KG1 (cell line): ENCODE results near the gene CBARP.
A peak's percentile ranks its signal among the peaks of the same experiment; 100 is the strongest.

Source experiments
- DNase-seq: peaks from one replicate; lab custom pipeline; 2025; lab: John Stamatoyannopoulos, UW

The CBARP gene, protein sequence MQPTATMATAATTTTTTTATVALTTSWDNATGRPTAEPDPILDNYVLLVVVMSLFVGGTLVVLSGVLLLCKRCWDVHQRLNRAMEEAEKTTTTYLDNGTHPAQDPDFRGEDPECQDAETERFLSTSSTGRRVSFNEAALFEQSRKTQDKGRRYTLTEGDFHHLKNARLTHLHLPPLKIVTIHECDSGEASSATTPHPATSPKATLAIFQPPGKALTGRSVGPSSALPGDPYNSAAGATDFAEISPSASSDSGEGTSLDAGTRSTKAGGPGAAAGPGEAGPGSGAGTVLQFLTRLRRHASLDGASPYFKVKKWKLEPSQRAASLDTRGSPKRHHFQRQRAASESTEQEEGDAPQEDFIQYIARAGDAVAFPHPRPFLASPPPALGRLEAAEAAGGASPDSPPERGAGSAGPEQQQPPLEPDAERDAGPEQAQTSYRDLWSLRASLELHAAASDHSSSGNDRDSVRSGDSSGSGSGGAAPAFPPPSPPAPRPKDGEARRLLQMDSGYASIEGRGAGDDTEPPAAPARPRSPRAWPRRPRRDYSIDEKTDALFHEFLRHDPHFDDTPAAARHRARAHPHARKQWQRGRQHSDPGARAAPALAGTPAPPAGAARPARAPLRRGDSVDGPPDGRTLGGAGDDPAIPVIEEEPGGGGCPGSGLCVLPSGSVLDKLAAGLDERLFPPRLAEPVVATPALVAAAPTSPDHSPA

GRCh38 chr19:1237754-1238368 is at the start of gene CBARP:
TSS of gene CBARP (minus strand) at chr19:1238005. CDS start at chr19:1236100, 1,905 bp downstream.
- DNase-seq, result no peak

DNA sequence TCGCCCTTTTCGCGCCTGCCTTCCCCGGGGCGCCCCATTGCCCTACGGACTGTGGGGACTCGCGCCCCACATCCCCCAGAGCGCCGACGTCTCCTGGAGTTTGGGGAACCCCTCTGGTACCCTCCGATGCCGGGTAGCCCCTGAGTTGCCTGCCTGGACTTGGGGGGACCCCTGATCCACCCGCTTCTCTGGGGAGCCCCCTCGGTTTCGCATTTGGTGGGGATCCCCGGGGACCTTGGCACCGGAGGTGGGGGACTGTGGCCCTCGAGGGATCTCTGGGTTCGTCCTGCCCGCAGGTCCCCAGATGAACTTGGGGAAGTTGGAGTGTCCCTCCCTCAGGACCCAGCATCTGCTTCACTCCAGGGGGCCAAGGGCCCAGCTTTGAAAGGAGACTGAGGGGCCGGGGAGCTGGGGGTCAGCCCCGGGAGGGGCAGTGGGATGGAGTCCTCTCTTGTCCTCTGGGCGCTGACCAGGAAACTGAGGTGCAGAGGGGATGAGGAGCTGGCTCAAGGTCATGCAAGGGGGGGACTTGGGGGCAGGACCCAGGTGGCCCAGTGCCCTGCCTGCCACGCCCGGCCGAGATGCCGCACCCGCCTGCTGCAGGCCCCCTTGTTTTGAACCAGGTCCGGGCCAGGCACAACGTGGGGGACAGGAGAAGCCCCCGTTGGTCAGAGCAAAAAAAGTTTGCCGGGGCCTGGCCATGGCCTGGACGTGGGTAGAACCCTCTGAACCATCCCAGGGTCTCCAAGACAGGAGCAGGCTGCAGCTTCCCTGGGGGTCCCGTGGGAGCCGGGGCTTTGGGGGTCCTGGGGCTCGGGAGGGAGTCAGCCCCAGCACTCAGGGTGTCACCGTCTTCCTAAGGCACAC is 48.9 kb upstream of the CBARP start:
- DNase-seq, result no peak

DNA sequence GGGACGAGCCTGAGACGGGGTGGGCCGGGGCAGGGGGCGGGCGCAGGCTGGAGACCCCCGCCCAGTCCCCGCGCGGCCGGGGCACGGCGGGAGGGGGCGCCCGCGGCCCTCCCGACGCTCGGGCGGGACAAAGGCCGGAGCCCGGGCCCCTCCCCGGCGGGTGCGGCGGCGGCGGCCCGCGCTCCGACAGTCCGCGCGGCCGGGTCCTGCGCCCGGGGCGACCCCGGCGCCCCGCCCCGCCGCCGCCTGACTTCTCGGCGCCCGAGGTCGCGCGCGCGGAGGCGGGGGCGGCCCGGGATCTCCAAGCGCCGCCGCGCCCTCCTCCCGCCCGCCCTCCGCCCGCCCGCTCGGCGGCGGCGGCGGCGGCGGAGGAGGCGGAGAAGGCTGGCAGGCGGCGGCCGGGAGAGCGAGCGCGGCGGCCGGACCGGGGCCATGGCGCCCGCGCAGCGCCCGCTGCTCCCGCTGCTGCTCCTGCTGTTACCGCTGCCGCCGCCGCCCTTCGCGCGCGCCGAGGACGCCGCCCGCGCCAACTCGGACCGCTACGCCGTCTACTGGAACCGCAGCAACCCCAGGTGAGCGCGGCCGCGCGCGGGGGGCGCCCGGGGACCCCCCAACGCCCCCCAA is 48.0 kb upstream of the CBARP start, which contains the start of gene EFNA2:
EFNA2 (plus strand) TSS at position 137 of the 624 bp plus-strand sequence; CDS start at position 433, 296 bp downstream.
- no peak for DNase-seq

DNA sequence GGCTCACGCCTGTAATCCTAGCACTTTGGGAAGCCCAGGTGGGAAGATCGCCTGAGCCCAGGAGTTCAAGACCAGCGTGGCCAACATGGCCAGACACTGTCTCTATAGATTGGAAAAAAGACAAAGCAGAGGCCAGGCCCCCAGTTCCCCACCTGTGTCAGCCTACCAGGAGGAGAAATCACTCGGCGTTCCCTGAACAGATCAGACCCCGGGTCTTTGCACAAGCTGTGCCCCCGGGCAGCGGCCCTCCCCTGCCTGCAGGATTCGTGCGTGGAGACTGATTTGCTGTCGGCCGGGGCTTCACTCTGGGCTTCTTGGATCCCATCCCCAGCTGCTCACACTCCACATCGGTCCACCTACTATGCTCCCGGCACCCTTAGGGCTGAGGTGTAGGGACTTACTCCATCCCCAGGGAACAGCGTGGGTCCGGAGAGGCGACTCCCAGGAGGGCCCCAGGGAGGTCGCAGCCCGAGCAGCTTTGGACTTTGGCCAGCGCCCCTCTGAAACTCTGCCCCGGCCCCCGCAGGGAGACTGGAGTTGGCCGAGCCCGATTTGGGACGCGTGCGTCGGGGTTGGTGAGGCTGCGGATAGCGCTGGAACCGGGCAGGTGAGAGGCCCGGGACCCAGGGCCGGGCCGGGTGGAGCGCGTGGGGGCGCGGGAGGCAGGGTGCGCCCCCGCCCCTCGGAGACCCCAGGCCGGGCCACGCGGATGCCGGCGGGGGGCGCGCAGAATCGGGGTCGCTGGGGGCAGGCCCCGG is 47.4 kb upstream of the CBARP start:
- no peak for DNase-seq

DNA sequence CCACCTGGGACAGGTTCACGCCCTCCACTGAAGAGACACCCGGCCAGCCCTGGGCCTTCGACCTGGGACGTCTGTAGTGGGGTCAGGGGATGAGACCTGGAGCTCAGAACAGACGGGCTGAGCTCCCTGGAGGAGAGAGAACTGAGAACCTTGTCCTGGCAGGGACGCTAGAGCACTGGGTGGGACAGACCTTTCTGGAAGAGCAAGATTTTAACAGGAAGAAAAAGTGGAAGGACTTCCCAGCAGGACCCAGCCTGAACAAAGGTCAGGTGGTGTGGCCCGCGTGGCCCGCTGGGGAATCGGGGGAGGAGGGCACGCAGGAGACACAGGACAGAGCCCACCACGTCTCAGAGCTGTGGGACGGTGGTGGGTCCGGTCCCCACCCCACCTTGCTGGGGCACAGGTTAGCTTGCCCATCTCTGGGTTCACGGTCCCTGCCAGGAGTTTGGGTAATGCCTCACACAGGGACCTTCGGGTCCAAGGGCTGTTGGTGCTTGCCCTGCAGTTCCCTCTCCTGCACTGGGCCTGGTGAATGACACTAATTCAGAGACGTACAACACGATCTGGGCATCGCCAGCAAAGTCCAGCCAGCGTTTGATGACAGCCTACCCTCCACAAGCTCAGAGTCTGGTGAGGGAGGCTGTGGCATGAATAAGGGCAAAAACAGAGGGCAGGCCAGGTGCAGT is 46.6 kb upstream of the CBARP start:
- DNase-seq, result no peak

GRCh38 chr19:1283917-1284292 is 46.1 kb upstream of the CBARP start:
- no peak for DNase-seq

GRCh38 chr19:1283207-1283916 is 45.6 kb upstream of the CBARP start:
- DNase-seq, result no peak

DNA sequence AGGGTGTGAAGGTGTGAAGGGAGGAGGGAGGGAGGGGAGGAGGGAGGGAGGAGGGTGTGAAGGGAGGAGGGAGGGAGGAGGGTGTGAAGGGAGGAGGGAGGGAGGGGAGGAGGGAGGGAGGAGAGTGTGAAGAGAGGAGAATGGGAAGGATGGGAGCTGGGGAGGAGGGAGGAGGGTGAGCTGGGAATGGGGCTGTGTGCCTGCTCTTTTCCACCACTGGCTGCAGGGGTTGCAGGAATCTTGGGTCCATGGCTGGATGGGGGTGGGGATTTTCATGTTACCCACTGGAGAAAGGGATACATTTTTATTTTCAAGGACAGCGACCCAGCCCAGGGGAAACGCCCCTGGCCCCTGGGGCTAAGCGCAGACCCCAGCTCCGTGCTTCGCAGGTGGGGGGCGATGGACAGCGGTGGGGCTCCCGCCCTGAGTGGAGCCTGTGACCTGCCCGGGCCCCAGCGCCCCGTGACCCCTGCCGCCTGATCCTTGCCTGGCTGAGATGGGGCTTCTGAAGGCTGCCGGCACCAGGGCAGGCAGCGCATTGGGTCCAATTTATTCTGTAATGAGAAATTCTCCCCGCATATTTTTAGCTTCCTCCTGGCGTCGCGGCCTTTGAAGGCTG is 44.9 kb upstream of the CBARP start:
- DNase-seq, result no peak

- DNase-seq, result no peak
These were observed 43.9 kb upstream of the CBARP start for GRCh38 chr19:1281569-1282287.

DNA sequence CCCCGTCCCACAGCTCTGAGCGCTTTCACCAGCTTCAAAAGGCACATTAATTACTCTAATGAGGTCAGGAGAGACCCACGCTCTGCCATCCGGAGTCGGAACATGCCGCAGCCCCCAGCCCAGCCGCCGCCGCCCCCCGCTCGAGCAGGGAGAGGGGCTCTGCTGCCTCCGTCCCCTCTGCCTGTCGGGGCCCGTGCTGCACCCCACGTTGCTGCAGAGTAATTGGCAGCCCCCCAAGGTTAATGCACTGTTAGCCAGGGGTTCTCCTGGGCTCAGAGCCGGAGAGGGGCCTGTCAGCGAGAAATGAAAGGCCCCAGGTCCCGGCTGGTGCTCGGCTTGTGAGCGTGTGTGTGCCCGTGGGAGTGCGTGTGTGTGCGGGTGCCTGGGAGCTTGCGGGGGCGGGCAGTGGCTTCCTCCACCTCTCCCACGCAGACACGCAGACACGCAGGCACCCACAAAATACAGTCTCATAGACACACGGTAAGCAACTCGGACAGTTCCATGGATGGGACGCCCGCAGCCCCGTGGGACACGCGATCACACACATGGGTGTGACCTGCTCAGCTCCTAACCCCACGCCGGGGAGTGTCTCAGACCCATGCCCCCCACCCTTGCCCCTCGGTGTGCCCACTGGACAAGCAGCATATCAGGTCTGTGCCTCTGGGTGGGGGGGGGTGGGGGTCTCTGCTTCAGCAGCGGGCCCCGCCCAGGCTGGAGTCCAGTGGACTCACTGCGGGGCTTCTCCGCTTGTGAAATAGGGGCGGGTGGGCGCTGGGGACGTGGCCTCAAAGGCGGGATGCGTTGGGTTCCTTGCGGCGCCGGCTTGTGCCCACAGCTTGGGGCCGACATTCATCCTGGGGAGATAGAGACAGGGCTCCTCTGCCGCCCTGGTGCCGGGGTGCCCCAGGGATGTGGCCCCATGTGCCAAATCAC is 43.1 kb upstream of the CBARP start:
- DNase-seq, result no peak

- DNase-seq, result peak; percentile 42
These were observed 42.1 kb upstream of the CBARP start for GRCh38 chr19:1279782-1280341.

GRCh38 chr19:1278713-1279660 is 41.2 kb upstream of the CBARP start:
- DNase-seq, result no peak

GRCh38 chr19:1278074-1278473 is 40.3 kb upstream of the CBARP start:
- no peak for DNase-seq

DNA sequence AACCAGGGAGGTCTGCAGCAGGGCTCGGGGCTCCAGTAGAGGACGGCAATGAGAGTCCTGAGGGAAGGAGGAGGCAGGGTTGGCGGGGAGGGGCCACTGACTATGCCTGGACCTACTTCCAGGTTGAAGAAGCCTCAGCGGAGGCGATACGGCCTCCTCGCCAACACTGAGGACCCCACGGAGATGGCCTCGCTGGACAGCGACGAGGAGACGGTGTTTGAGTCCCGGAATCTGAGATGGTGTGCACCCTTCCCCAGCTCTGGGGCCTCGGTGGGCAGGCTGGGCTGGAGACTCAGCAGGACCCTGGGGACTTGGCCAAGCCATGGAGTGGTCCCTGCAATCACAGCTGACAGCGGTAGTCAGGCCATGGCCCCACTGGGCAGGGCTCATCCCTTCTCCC is 39.3 kb upstream of the CBARP start:
- DNase-seq, result no peak

GRCh38 chr19:1276628-1277022 is 38.8 kb upstream of the CBARP start:
- no peak for DNase-seq
